Left renal cortex interstitium (tissue), 4 donors: ENCODE results near the gene RASA3. TPM values are rescaled to one million over a fixed set of nuclear protein-coding genes. Genes with fewer than 3 reads are reported as not detected.
"Not testable (repeated sequence)": the region's sequence is repeated elsewhere in the genome, so short reads cannot be mapped to it uniquely, and the experiment has no call there.

Experiments used
- DNase-seq, 4 donors: peaks; one replicate each; pipeline ENCODE4 v3.0.0-alpha.2; 2013; ENCODE audit warnings: low read depth in 4 of 4, low spot score in 2 of 4, missing footprints in 1 of 4
- polyA plus RNA-seq, 4 donors: library from polyadenylated mRNA; unstranded; fragments of 120-200 nt; gene quantifications; one replicate each; pipeline ENCODE4 v1.2.1, GENCODE V29; 2013; ENCODE audit not compliant: insufficient read length in 4 of 4

RASA3 gene
- polyA plus RNA-seq, 4 donors = 12.4 to 16.0 (median 13.8) TPM

- DNase-seq = no peak
These were observed 29.7 kb downstream of the RASA3 start for GRCh38 chr13:114102521-114103288.

- no peak for DNase-seq
These were observed 30.3 kb downstream of the RASA3 start for GRCh38 chr13:114102131-114102520.

GRCh38 chr13:114101358-114102130 is 30.9 kb downstream of the RASA3 start:
- no peak for DNase-seq

GRCh38 chr13:114100446-114101357 is 31.7 kb downstream of the RASA3 start:
- DNase-seq = no peak

GRCh38 chr13:114099918-114100445 is 32.4 kb downstream of the RASA3 start:
- DNase-seq = no peak

GRCh38 chr13:114099191-114099590 is 33.2 kb downstream of the RASA3 start:
- DNase-seq = no peak

- not testable (repeated sequence) for DNase-seq
These were observed 33.8 kb downstream of the RASA3 start for GRCh38 chr13:114098689-114099056.

GRCh38 chr13:114097893-114098688 is 34.3 kb downstream of the RASA3 start:
- no peak for DNase-seq

- no peak for DNase-seq
These were observed 35.1 kb downstream of the RASA3 start for GRCh38 chr13:114097212-114097892.

- DNase-seq = no peak
These were observed 35.6 kb downstream of the RASA3 start for GRCh38 chr13:114096811-114097211.

GRCh38 chr13:114096031-114096485 is 36.4 kb downstream of the RASA3 start:
- DNase-seq = no peak

GRCh38 chr13:114095486-114095885 is 36.9 kb downstream of the RASA3 start:
- DNase-seq = no peak

GRCh38 chr13:114093118-114093517 is 39.3 kb downstream of the RASA3 start:
- DNase-seq = no peak

GRCh38 chr13:114092468-114092867 is 40.0 kb downstream of the RASA3 start:
- no peak for DNase-seq

- DNase-seq = no peak
These were observed 41.9 kb downstream of the RASA3 start for GRCh38 chr13:114090476-114090875.

- DNase-seq = no peak
These were observed 42.5 kb downstream of the RASA3 start for GRCh38 chr13:114089751-114090400.

GRCh38 chr13:114089341-114089740 is 43.1 kb downstream of the RASA3 start:
- DNase-seq = no peak

GRCh38 chr13:114088863-114089262 is 43.6 kb downstream of the RASA3 start:
- DNase-seq = no peak

- DNase-seq = no peak
These were observed 44.2 kb downstream of the RASA3 start for GRCh38 chr13:114088234-114088633.
